NOMO-1 (cell line): ENCODE measurements around the gene ADGRG1.

ENCODE experiments used
- DNase-seq, 2 experiments: peaks; one replicate each; lab custom pipeline; 2025; ENCODE audit not compliant: unreplicated experiment in 2 of 2; lab: John Stamatoyannopoulos, UW

The ADGRG1 gene

GRCh38 chr16:57647136-57647875, 18.9 kb downstream of the ADGRG1 start:
- DNase-seq, result no peak

GRCh38 chr16:57648125-57648524, 19.7 kb downstream of the ADGRG1 start:
- peak; percentile 34 to 83 for DNase-seq

- peak; percentile 50 to 77 for DNase-seq
Observed at GRCh38 chr16:57648581-57649442, 20.4 kb downstream of the ADGRG1 start.

DNA sequence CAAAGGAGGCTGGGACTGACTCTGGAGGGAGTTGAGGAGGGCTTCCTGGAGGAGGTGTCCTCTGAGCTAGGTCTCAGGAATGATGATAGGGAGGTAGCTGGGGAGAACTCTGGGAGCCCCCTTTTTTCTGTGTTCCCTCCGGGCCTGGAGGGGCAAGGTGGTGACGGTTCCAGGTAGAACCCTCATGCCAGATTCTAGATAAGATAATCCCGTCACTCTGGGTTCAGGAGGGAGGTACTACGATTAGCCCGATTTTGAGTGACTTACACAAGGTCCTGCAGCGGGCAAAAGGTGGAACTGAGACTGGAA, 21.0 kb downstream of the ADGRG1 start:
- DNase-seq, result no peak

DNA sequence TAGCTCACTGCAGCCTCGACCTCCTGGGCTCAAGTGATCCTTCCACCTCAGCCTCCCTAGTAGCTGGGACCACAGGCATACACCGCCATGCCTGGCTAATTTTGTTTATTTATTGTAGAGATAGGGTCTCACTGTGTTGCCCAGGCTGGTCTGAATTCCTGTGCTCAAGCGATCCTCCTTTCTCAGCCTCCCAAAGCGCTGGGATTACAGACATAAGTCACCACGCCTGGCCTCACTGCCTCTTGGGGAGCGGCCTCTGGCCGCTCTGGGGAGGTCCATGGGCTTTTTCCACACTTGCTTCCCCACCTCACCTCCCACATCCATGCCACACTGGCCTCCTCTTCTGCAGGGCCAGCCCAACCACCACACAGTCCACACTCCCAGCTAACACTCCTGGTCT, 21.4 kb downstream of the ADGRG1 start:
- no peak for DNase-seq

GRCh38 chr16:57651344-57652333, 23.2 kb downstream of the ADGRG1 start:
- no peak for DNase-seq

DNA sequence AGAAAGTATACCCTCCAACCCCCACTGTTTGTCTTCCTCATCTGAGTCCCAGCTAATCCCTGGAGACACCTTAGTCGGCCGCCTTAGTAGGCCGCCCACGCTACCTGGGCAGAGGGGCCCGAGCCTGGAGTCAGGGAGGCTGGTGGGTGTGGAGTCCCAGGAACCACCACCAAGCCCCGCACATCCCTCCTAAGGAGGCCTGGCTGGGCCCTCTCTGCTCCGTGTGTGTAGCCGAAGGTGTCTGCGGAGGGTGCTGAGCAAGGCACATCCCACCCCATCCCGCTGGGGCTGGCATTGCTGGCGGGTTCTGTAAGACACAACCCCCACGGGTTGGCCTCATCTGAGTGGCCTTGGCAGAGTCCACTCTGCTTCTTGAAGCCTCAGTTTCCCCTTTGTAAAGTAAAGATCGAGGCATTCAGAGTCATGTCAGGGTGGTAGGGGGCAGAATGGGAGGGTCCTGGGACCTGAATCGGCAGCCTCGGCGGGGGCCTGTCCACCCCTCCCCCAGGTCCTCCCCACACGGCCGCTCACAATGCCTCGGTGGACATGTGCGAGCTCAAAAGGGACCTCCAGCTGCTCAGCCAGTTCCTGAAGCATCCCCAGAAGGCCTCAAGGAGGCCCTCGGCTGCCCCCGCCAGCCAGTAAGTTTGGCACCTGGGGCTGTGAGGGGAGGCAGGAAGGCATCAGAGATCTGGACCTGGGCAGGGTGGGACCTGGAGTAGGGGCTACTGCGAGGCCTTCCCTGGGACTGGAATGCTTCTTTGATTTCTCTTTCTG, 24.5 kb downstream of the ADGRG1 start:
- no peak for DNase-seq

DNA sequence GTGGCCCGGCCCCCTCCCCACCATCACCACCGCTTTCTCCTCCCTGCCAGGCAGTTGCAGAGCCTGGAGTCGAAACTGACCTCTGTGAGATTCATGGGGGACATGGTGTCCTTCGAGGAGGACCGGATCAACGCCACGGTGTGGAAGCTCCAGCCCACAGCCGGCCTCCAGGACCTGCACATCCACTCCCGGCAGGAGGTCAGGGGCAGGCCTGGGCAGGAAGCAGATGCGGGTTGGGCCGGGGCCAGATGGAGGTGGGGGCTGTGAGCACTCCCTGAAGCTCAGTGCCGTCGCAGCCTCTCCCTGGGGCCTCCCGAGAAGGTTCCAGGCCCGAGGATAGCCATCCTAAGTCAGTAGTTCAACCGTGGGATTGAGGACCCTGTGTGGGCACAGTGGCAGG, 25.5 kb downstream of the ADGRG1 start:
- no peak for DNase-seq

DNA sequence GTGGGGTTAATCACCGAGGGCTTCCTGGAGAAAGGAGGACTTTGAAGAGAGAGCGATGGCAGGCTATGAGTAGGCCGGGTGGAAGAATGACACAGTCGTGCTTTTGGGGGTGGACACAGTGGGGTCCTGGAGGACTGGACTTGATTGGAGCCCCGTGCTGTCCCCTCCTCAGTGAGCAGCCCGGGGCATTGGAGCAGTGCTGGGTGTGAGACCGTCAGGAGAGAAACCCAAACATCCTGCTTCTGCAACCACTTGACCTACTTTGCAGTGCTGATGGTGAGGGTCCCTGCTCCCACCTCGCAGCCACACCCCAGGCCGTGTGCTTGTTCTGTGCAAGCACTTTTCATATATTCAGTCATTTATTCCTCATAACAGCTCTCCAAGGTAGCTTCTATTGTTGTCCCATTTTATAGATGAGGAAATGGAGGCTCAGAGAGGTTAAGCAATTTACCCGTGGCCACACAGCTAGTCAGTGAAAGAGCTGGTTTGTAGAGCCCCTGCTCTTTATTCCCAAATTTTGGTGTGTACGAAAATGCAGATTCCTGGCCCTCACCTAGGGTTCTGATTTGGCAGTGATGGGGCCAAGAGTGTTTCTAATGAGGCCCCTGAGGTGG, 28.0 kb downstream of the ADGRG1 start:
- no peak for DNase-seq

DNA sequence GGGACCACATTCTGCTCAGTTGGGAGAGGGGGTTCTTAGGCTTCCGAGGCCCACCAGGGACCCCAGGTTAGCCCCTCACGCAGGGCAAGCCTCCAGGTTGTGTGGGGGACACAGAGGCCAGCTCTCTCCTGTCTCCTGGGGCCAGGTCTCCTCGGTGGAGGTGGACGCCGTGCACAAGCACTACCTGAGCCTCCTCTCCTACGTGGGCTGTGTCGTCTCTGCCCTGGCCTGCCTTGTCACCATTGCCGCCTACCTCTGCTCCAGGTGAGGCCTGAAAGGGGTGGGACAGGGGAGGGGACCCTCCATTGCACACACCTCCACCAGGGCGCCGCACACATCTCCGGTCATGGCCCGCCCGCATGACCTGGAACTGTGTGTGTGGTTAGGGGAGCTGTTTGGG, 28.8 kb downstream of the ADGRG1 start:
- DNase-seq, result no peak

DNA sequence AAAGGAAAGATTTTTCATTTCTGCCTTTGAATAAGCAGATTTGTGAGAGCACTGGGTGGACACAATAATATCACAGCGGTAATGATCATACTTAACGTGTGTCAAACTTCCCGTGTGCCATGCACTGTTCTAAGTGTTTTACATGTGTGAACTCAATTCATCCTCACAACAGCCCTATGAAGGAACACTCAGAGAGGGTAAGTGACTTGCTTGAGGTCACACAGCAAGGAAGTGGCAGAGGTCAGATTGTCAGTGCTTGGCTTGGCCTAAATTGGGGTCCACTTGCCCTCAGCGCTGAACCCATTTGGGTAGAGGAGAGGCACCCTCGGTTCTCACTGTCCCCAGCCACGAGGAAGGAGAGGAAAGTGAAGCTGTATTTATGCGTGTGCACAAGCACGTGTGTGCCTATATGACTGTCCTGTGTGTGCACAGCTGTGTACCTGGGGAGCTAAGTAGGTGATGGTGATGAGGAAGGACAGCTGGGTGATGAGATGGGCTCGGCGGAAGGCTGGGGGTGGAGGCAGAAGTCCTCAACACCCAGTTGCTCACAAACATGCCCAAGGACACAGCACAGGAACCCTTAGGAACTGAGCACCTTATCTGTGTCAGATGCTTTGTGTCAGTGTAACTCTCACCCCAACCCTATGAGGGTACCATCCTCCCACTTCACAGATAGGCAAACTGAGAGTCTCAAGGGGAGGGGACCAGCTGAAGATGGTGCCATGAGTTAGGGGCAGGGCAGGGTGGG, 29.9 kb downstream of the ADGRG1 start:
- DNase-seq, result no peak

DNA sequence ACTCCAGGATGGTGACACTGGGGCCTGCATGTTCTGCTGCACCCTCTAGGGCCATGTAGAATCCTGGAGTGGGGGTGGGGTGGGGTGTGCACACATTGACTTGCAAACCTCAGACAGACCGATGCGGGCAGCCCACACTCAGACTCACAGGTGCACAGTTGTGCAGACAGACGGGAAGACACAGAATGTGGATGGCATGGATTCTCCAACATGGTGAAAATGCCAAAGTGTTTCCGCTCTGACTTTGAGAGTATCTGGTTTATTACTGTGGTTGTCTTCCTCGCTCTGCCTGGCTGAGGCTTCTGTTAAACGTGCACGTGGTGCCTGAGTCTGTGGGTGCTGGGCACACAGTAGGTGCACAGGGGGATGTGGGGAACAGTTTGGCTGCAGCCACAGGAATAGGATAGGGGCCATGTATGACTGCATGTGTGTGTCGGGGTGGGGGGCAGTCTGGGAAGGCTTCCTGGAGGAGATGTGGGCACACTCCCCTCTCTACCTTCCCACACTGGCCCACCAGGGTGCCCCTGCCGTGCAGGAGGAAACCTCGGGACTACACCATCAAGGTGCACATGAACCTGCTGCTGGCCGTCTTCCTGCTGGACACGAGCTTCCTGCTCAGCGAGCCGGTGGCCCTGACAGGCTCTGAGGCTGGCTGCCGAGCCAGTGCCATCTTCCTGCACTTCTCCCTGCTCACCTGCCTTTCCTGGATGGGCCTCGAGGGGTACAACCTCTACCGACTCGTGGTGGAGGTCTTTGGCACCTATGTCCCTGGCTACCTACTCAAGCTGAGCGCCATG, 30.6 kb downstream of the ADGRG1 start:
- DNase-seq, result no peak

GRCh38 chr16:57660715-57661463, 32.5 kb downstream of the ADGRG1 start:
- DNase-seq, result no peak

- DNase-seq, result no peak
Observed at GRCh38 chr16:57661510-57661909, 33.1 kb downstream of the ADGRG1 start.

DNA sequence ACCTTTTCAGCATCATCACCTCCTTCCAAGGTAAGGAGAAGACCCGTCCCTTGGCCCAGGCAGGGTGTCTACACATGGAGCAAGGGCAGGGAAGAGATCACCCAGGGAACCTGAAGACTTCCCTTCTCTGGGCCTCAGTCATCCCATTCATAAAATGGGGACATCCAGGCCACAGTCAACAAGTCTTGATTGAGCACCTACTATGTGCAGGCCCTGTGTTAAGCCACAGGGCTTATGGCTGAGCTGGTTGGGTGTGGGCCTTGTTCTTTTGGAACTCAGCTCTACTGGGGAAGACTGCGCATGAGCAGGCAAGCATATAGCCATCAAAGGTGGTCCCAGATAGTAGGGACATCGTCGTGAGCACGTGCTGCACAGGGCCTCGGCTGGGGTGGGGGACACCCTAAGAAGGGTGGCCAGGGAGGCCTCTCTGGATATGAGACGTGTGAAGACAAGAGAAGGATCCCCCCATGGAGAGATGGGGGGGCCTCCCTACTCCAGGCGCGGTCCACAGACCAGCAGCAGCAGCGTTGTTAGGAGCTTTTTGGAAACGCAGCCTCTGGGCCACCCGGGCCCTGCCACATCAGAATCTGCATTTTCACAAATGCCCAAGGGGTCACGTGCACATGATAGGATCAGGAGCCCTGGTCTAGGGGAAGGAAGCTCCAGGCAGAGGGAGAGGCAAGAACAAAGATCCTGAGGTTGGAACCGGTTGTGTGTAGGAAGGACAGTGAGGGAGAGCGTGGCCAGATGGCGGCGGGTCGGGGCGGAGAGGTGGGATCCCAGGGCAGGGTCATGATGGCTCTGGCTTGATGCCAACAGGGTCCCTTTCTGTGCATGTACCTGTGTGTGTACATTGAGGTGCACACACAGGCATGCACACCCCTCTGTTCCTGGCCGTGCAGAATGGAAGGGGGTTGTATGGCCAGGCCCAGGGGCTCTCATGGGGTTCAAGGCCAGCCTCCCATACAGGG, 33.8 kb downstream of the ADGRG1 start:
- DNase-seq, result no peak

DNA sequence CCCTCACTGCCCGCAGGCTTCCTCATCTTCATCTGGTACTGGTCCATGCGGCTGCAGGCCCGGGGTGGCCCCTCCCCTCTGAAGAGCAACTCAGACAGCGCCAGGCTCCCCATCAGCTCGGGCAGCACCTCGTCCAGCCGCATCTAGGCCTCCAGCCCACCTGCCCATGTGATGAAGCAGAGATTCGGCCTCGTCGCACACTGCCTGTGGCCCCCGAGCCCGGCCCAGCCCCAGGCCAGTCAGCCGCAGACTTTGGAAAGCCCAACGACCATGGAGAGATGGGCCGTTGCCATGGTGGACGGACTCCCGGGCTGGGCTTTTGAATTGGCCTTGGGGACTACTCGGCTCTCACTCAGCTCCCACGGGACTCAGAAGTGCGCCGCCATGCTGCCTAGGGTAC, 35.0 kb downstream of the ADGRG1 start:
- DNase-seq, result no peak
